ENCODE data around the gene POGK.
A peak's percentile ranks its signal among the peaks of the same experiment; 100 is the strongest.

Gene POGK

DNA sequence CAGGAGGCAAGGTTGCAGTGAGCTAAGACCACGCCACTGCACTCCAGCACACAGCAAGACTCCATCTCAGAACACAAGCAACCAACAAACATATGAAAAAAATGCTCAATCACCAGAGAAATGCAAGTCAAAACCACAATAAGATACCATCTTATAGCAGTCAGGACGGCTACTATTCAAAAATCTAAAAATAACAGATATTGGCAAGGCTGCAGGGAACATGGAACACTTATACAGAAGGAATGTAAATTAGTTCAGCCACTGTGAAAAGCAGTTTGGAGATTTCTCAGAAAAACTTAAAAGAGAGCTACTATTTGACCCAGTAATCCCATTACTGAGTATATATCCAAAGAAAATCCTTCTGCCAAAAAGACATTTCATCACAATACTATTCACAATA is 27.6 kb upstream of the POGK start:
- Histone ChIP-seq H2AFZ (ENCODE audit: low read length) (no peak overlapping the region), H3K9me2 (replicated peaks; ENCODE audit: low read depth, low read length) (no peaks in the 10 kb centered on the region), H3K9me3 (ENCODE audit: insufficient read depth, low read depth, low read length) (no peaks in the 10 kb centered on the region), H3K27me3 (ENCODE audit: insufficient read depth, low read length, poor library complexity, severe bottlenecking) (no peaks in the 10 kb centered on the region), H3K4me3 (ENCODE audit: low read length, poor library complexity, severe bottlenecking) (no peak overlapping the region), H3K9ac (ENCODE audit: low read depth, low read length, poor library complexity, severe bottlenecking) (no peak overlapping the region), H3K4me1 (ENCODE audit: insufficient read depth, low read length, poor library complexity, severe bottlenecking) (no peaks in the 10 kb centered on the region), H3K36me3 (ENCODE audit: insufficient read depth, low read length) (no peaks in the 10 kb centered on the region), H3K4me2 (ENCODE audit: low read depth, low read length, poor library complexity, severe bottlenecking) (no peak overlapping the region), H4K20me1 (ENCODE audit: insufficient read depth, low read length, poor library complexity, severe bottlenecking) (no peaks in the 10 kb centered on the region), H3F3A (ENCODE audit: low read depth) (no peaks in the 10 kb centered on the region), H3K79me2 (ENCODE audit: insufficient read depth, low read length) (no peaks in the 10 kb centered on the region)
- TF ChIP-seq, protein P1, sequence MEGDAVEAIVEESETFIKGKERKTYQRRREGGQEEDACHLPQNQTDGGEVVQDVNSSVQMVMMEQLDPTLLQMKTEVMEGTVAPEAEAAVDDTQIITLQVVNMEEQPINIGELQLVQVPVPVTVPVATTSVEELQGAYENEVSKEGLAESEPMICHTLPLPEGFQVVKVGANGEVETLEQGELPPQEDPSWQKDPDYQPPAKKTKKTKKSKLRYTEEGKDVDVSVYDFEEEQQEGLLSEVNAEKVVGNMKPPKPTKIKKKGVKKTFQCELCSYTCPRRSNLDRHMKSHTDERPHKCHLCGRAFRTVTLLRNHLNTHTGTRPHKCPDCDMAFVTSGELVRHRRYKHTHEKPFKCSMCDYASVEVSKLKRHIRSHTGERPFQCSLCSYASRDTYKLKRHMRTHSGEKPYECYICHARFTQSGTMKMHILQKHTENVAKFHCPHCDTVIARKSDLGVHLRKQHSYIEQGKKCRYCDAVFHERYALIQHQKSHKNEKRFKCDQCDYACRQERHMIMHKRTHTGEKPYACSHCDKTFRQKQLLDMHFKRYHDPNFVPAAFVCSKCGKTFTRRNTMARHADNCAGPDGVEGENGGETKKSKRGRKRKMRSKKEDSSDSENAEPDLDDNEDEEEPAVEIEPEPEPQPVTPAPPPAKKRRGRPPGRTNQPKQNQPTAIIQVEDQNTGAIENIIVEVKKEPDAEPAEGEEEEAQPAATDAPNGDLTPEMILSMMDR (conservative IDR thresholded peaks at IDR 0.05; ENCODE audit: low read length) = no peak
- TF ChIP-seq EZH2phosphoT487 (IDR thresholded peaks at IDR 0.05; ENCODE audit: borderline replicate concordance) = no peak

DNA sequence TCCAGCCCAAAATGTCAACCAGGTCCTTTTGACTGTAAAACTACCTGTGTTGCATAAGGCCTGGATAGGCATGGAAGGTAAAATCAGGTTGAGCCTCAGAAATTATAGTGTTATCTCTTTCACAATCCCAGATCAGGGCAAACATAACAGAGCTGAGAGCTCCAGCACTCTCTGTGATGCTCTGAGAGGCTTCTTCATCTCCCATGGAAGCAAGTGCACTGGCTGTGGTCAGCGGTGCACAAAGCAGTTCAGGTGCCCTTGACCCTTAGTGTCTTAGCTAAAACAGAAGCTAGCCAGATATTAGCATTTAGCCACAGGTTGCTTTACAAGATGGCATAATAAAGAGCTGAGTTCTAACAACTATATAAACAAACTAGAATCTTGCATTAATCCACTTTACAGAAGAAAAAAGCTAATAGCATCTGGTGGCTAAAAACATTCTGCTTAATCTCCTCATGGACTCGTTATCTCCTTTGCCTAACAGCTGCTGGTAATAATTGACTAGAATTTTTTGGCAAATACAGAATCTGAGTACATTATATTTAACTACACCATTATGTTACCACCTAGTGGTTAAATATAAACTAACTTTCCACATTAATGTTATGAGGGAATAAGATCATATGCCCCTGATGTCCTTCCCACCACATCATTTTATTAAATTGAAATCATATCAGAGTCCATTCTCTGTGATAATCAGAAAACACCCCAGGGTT is 25.6 kb upstream of the POGK start:
- Histone ChIP-seq H3K9ac (ENCODE audit: low read depth, low read length, poor library complexity, severe bottlenecking) (no peak overlapping the region), H3K79me2 (ENCODE audit: insufficient read depth, low read length) (no peaks in the 10 kb centered on the region), H3K9me2 (replicated peaks; ENCODE audit: low read depth, low read length) (no peaks in the 10 kb centered on the region), H3K36me3 (ENCODE audit: insufficient read depth, low read length) (no peaks in the 10 kb centered on the region), H3K9me3 (ENCODE audit: insufficient read depth, low read depth, low read length) (no peaks in the 10 kb centered on the region), H3F3A (ENCODE audit: low read depth) (no peaks in the 10 kb centered on the region), H3K4me3 (ENCODE audit: low read length, poor library complexity, severe bottlenecking) (no peak overlapping the region), H3K4me2 (ENCODE audit: low read depth, low read length, poor library complexity, severe bottlenecking) (no peak overlapping the region), H3K4me1 (ENCODE audit: insufficient read depth, low read length, poor library complexity, severe bottlenecking) (no peaks in the 10 kb centered on the region), H4K20me1 (ENCODE audit: insufficient read depth, low read length, poor library complexity, severe bottlenecking) (no peaks in the 10 kb centered on the region), H2AFZ (ENCODE audit: low read length) (no peak overlapping the region), H3K27me3 (ENCODE audit: insufficient read depth, low read length, poor library complexity, severe bottlenecking) (no peaks in the 10 kb centered on the region)
- TF ChIP-seq EZH2phosphoT487 (IDR thresholded peaks at IDR 0.05; ENCODE audit: borderline replicate concordance) = no peak
- TF ChIP-seq, protein P1 (conservative IDR thresholded peaks at IDR 0.05; ENCODE audit: low read length) = peak; percentile 38

DNA sequence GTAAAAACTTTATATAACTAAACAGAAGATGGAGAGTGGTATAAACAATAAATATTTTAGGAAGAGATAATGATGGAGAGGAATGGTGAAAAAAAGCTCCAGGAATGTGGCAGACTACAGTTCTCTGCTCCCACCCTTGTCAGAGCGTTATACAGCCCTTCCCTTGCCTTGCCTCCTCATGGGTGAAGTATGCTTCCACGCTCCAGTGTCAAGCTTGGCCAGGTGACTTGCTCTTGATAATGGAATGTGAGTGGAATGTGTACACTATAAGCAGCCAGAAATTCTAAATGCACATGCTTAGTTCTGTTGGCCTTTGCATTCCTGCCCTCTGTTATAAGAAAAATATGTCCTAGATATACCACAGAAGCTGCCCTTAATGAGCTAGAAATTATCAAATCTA is 24.7 kb upstream of the POGK start:
- H3K79me2 ChIP-seq (ENCODE audit: insufficient read depth, low read length) = no peaks in the 10 kb centered on the region
- H3K4me1 ChIP-seq (ENCODE audit: insufficient read depth, low read length, poor library complexity, severe bottlenecking) = no peaks in the 10 kb centered on the region
- no peaks in the 10 kb centered on the region for H3K27me3 ChIP-seq (ENCODE audit: insufficient read depth, low read length, poor library complexity, severe bottlenecking)
- no peak overlapping the region for H2AFZ ChIP-seq (ENCODE audit: low read length)
- H3K36me3 ChIP-seq (ENCODE audit: insufficient read depth, low read length) = no peaks in the 10 kb centered on the region
- no peaks in the 10 kb centered on the region for H4K20me1 ChIP-seq (ENCODE audit: insufficient read depth, low read length, poor library complexity, severe bottlenecking)
- TF ChIP-seq, protein P1 (conservative IDR thresholded peaks at IDR 0.05; ENCODE audit: low read length) = no peak
- TF ChIP-seq EZH2phosphoT487 (IDR thresholded peaks at IDR 0.05; ENCODE audit: borderline replicate concordance) = no peak
- no peaks in the 10 kb centered on the region for H3K9me3 ChIP-seq (ENCODE audit: insufficient read depth, low read depth, low read length)
- H3K9me2 ChIP-seq (replicated peaks; ENCODE audit: low read depth, low read length) = no peaks in the 10 kb centered on the region
- no peak overlapping the region for H3K4me2 ChIP-seq (ENCODE audit: low read depth, low read length, poor library complexity, severe bottlenecking)
- no peaks in the 10 kb centered on the region for H3F3A ChIP-seq (ENCODE audit: low read depth)
- no peak overlapping the region for H3K4me3 ChIP-seq (ENCODE audit: low read length, poor library complexity, severe bottlenecking)
- no peak overlapping the region for H3K9ac ChIP-seq (ENCODE audit: low read depth, low read length, poor library complexity, severe bottlenecking)

All from Loucy (cell line).